ENCODE measurements around the gene ING2. TPM values are rescaled to one million over a fixed set of nuclear protein-coding genes. Genes with fewer than 3 reads are reported as not detected.
"Not testable (repeated sequence)": the region's sequence is repeated elsewhere in the genome, so short reads cannot be mapped to it uniquely, and the experiment has no call there.

ING2 gene
- total and polyA plus RNA-seq, 3 donors from 2014 or later, result 38.0 to 47.3 (median 47.2) TPM

GRCh38 chr4:183552274-183553146 lies 47.7 kb downstream of the ING2 start:
- DNase-seq, result no peak
- 37 to 47% methylated on average over 17 to 18 of the region's 18 CpGs for WGBS, 2 donors

GRCh38 chr4:183553147-183553478 lies 48.3 kb downstream of the ING2 start:
- H3K27me3 ChIP-seq; DNase-seq; H3K36me3 ChIP-seq (ENCODE audit: low read depth, missing control alignments); H3K4me3 ChIP-seq; intact Hi-C loops (cut with DNase I; ENCODE audit: low total_unique reads); H3K27ac ChIP-seq; H3K9me3 ChIP-seq; H3K4me1 ChIP-seq: not testable (repeated sequence)
- no CpG with 5 or more reads among the region's 1 CpG for WGBS, 2 donors

More at GRCh38 chr4:183552274-183553146, 47.7 kb downstream of the ING2 start:
- Histone ChIP-seq H3K36me3 (ENCODE audit: low read depth, missing control alignments) (no peaks in the 10 kb centered on the region), H3K27ac (no peak overlapping the region), H3K4me3 (no peak overlapping the region), H3K27me3 (no peaks in the 10 kb centered on the region), H3K4me1 (peaks cover 7% of the 10 kb centered on the region), H3K9me3 (no peaks in the 10 kb centered on the region)
- intact Hi-C loops (cut with DNase I; ENCODE audit: low total_unique reads), result no loop called here
- no peak for TF ChIP-seq POLR2A (IDR thresholded peaks at IDR 0.05)
- no peak for TF ChIP-seq CTCF (IDR thresholded peaks at IDR 0.05)

- Histone ChIP-seq H3K27me3 (no peaks in the 10 kb centered on the region), H3K9me3 (no peaks in the 10 kb centered on the region), H3K4me1 (peaks cover 7% of the 10 kb centered on the region), H3K4me3 (no peak overlapping the region), H3K27ac (no peak overlapping the region), H3K36me3 (ENCODE audit: low read depth, missing control alignments) (no peaks in the 10 kb centered on the region)
- 68% methylated on average over 5 of the region's 5 CpGs for WGBS, 2 donors
- TF ChIP-seq POLR2A (IDR thresholded peaks at IDR 0.05) (no peak), CTCF (IDR thresholded peaks at IDR 0.05) (no peak)
- intact Hi-C loops (cut with DNase I; ENCODE audit: low total_unique reads), result no loop called here
- DNase-seq, result no peak
These were observed 48.9 kb downstream of the ING2 start for GRCh38 chr4:183553601-183554345.

GRCh38 chr4:183554346-183554686 lies 49.5 kb downstream of the ING2 start:
- TF ChIP-seq CTCF (IDR thresholded peaks at IDR 0.05) (no peak), POLR2A (IDR thresholded peaks at IDR 0.05) (no peak)
- 69 to 74% methylated on average over 6 of the region's 6 CpGs for WGBS, 2 donors
- no peaks in the 10 kb centered on the region for H3K27me3 ChIP-seq
- H3K9me3 ChIP-seq, result no peaks in the 10 kb centered on the region
- H3K27ac ChIP-seq, result no peak overlapping the region
- intact Hi-C loops (cut with DNase I; ENCODE audit: low total_unique reads), result no loop called here
- peaks cover 7% of the 10 kb centered on the region for H3K4me1 ChIP-seq
- H3K36me3 ChIP-seq (ENCODE audit: low read depth, missing control alignments), result no peaks in the 10 kb centered on the region
- no peak overlapping the region for H3K4me3 ChIP-seq
- no peak for DNase-seq

GRCh38 chr4:183554878-183555585 lies 50.2 kb downstream of the ING2 start:
- no peaks in the 10 kb centered on the region for H3K27me3 ChIP-seq
- TF ChIP-seq POLR2A (IDR thresholded peaks at IDR 0.05) (no peak), CTCF (IDR thresholded peaks at IDR 0.05) (no peak)
- H3K9me3 ChIP-seq, result no peaks in the 10 kb centered on the region
- no peak overlapping the region for H3K4me3 ChIP-seq
- intact Hi-C loops (cut with DNase I; ENCODE audit: low total_unique reads), result no loop called here
- 60 to 62% methylated on average over 8 of the region's 8 CpGs for WGBS, 2 donors
- peaks cover 7% of the 10 kb centered on the region for H3K4me1 ChIP-seq
- DNase-seq, result no peak
- no peaks in the 10 kb centered on the region for H3K36me3 ChIP-seq (ENCODE audit: low read depth, missing control alignments)
- H3K27ac ChIP-seq, result no peak overlapping the region

All from testis (tissue), 3 donors.